ENCODE data around the gene DR1.
"Not testable (repeated sequence)": the region's sequence is repeated elsewhere in the genome, so short reads cannot be mapped to it uniquely, and the experiment has no call there.

DR1 gene

GRCh38 chr1:93344484-93344883, 1.2 kb upstream of the DR1 start:
- DNase-seq = no peak

- DNase-seq = peak in 1 of 2 experiments; percentile 45
Observed at GRCh38 chr1:93344886-93345632, 648 bp upstream of the DR1 start.

GRCh38 chr1:93346421-93346993, 800 bp downstream of the DR1 start:
- DNase-seq = peak in 1 of 2 experiments; percentile 9

DNA sequence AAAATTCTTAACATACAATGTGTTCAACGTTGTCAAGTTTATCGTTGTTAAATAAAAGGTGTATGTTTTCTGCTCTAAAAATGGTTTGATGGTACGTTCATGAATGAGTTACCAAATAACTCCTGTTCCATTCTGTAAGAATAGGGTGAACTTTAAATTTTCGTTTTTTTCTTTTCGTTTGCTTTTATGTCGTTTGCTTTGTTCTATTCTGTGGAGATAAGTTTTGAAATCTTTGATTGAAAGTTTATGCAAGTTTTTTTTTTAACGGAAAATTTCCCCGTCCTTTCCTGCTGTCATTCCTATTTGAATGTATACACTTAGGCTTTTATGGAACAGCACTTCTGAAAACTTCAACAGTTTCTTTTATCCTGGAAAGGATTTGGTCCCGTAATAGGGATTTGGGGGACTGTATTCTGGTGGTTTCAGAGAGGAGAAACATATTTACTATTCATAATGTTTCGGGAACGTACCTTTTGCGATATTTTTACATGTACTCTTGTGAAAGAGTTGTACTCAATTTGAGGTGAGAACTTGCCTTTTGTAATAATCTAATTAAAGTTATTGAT, 1.7 kb downstream of the DR1 start:
- no peak for DNase-seq

- no peak for DNase-seq
Observed at GRCh38 chr1:93348104-93348728, 2.5 kb downstream of the DR1 start.

GRCh38 chr1:93349231-93350135, 3.8 kb downstream of the DR1 start:
- no peak for DNase-seq

- no peak for DNase-seq
Observed at GRCh38 chr1:93350322-93350721, 4.6 kb downstream of the DR1 start.

- no peak for DNase-seq
Observed at GRCh38 chr1:93350875-93351274, 5.2 kb downstream of the DR1 start.

- DNase-seq = not testable (repeated sequence)
Observed at GRCh38 chr1:93351346-93351745, 5.6 kb downstream of the DR1 start.

DNA sequence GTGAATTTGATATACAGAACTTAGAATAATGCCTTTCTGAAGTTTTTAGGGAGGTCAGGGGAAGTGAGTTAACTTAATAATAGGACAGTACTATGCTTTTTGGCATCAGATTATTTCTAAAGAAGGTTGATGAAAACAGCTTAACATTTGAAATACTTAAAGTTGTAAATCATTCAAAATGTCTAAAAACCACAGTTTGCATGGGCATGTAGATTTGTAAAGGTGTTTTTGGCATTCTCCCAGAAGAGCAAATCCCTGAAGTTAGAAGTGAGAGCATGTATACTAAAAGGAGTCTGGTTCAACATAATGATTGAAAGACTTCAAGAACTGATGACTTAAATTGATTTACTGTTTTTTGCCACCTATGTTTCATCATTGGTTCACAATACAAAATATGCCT, 6.7 kb downstream of the DR1 start:
- no peak for DNase-seq

DNA sequence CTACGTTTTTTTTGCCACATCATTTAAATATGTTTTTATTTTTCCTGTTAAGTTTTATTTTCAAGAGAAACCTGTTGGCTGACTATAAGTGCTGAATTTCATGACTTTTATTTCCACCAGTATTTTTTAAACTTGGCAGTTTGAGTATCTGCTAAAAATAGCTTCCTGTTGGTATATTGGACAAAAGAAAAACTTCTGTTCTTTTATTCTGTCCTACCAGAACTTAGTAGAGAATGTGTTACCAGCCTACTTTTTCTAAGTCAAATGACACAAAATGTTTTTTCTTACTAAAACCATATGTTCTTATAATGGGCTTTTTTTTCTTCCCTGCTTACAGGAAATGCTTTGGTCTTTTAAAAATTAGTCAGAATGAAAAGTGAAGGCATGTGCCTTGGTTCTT, 7.6 kb downstream of the DR1 start:
- no peak for DNase-seq

GRCh38 chr1:93354749-93355148, 9.0 kb downstream of the DR1 start:
- DNase-seq = no peak

GRCh38 chr1:93357242-93357641, 11.5 kb downstream of the DR1 start:
- no peak for DNase-seq

DNA sequence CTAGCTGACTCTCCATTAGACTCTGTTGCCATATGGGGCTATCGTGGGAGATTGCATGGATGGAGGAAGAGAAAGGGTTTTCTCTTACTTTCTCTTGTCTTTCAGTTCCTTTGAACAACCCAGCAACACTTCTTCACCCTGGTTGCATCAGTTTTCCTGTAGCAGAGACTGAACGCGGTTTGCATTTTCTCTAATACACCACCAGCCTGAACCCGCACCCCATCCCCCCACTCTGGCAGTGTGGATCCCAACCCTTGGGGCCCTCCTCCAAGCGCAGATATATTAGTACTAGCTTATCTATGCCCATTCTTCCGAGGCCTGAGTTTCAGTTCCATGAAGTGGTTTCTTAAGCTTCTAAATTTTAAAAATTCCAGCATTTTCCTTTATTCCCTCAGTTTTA, 12.6 kb downstream of the DR1 start:
- no peak for DNase-seq

- DNase-seq = no peak
Observed at GRCh38 chr1:93360111-93360510, 14.4 kb downstream of the DR1 start.

GRCh38 chr1:93362237-93362636, 16.5 kb downstream of the DR1 start:
- DNase-seq = no peak

- DNase-seq = no peak
Observed at GRCh38 chr1:93365813-93366212, 20.1 kb downstream of the DR1 start.

- DNase-seq = no peak
Observed at GRCh38 chr1:93369734-93370133, 24.0 kb downstream of the DR1 start.

GRCh38 chr1:93374334-93375106, 28.8 kb downstream of the DR1 start:
- DNase-seq = no peak

- no peak for DNase-seq
Observed at GRCh38 chr1:93384656-93385055, 38.9 kb downstream of the DR1 start.

GRCh38 chr1:93386268-93386667, 40.6 kb downstream of the DR1 start:
- DNase-seq = not testable (repeated sequence)

DNA sequence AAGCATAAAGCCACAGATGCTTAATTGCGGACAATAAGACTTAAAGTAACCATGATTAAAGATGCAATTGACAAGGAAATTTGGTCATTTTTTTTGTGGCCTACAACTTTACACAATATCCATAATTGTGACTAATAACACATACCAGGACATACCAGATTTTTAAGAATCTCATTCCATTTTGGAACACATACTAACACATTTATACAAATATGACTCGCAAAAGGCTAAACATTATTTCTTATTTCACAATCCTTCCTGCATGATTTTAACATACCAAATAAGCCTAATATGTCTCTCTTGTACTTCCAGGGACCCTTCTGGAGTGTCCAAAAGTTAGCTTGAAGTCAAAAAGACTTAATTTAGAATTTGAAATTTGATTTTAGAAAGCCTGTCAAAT, 48.8 kb downstream of the DR1 start:
- DNase-seq = no peak
